Measurements from ENCODE around the gene TUT1.

The TUT1 gene

GRCh38 chr11:62556875-62557631 lies 34.3 kb downstream of the TUT1 start:
- Histone ChIP-seq H3K9me3 (ENCODE audit: severe bottlenecking) (no peaks in the 10 kb centered on the region), H3K27me3 (ENCODE audit: insufficient read depth, low read depth, severe bottlenecking) (no peaks in the 10 kb centered on the region), H3K36me3 (peaks cover 53% of the 10 kb centered on the region), H3K27ac (no peak overlapping the region), H3K4me3 (ENCODE audit: low read depth, low read length) (no peak overlapping the region)
- DNase-seq, result no peak
- no peak for TF ChIP-seq CTCF (IDR thresholded peaks at IDR 0.05; ENCODE audit: low read depth, low read length)

DNA sequence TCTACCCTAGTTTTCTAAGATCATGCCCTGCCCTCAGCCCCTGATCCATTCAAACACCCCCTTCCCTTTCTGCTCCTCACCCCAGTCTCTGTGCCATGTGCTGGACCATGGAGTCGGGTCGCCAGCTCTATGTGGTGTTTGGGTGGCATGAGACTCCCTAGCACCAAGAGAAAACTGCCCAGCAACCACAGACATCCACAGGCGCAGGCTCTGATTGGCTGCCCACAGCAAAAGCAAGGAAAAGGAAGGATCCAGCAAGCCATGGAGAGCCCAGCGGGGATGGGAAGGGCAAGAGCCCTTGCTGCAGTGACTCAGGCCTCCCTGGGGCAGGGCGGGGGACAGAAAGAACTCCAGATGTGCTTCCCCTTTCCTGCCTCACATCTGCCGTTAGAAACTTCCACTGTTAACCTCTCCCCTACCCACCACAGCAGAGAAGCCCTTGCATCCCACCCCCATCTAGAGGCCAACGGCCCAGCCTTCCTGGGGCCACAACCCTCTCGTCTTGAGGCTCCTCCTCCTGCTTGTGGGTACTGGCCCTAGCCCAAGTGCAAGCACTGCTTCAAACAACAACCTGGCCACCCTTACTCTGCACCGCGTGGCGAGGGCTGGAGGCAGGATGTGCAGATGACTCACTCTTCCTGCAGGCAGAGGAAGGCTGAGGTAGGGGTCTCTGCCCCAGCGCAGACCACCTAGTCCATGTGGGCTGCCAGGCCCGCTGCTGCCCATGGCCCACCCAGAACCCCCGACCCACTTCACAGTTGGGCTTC lies 35.0 kb downstream of the TUT1 start:
- H3K4me3 ChIP-seq (ENCODE audit: low read depth, low read length), result no peak overlapping the region
- DNase-seq, result peak; percentile 78
- no peak for TF ChIP-seq CTCF (IDR thresholded peaks at IDR 0.05; ENCODE audit: low read depth, low read length)
- no peak overlapping the region for H3K27ac ChIP-seq
- H3K36me3 ChIP-seq, result peaks cover 52% of the 10 kb centered on the region
- no peaks in the 10 kb centered on the region for H3K27me3 ChIP-seq (ENCODE audit: insufficient read depth, low read depth, severe bottlenecking)
- no peaks in the 10 kb centered on the region for H3K9me3 ChIP-seq (ENCODE audit: severe bottlenecking)

- Histone ChIP-seq H3K27ac (no peak overlapping the region; the same call in 1 of the 2 replicates), H3K27me3 (ENCODE audit: insufficient read depth, low read depth, severe bottlenecking) (no peaks in the 10 kb centered on the region), H3K4me3 (ENCODE audit: low read depth, low read length) (no peak overlapping the region), H3K36me3 (peaks cover 46% of the 10 kb centered on the region), H3K9me3 (ENCODE audit: severe bottlenecking) (no peaks in the 10 kb centered on the region)
- TF ChIP-seq CTCF (IDR thresholded peaks at IDR 0.05; ENCODE audit: low read depth, low read length), result no peak
- DNase-seq, result no peak
Measured at GRCh38 chr11:62555464-62556107, 35.7 kb downstream of the TUT1 start.

GRCh38 chr11:62554387-62555167 lies 36.7 kb downstream of the TUT1 start:
- H3K9me3 ChIP-seq (ENCODE audit: severe bottlenecking), result no peaks in the 10 kb centered on the region
- H3K27ac ChIP-seq, result peak overlapping the region; percentile 94; the same call in 1 of the 2 replicates
- TF ChIP-seq CTCF (IDR thresholded peaks at IDR 0.05; ENCODE audit: low read depth, low read length), result no peak
- no peaks in the 10 kb centered on the region for H3K27me3 ChIP-seq (ENCODE audit: insufficient read depth, low read depth, severe bottlenecking)
- no peak for DNase-seq
- peaks cover 36% of the 10 kb centered on the region for H3K36me3 ChIP-seq
- no peak overlapping the region for H3K4me3 ChIP-seq (ENCODE audit: low read depth, low read length)

DNA sequence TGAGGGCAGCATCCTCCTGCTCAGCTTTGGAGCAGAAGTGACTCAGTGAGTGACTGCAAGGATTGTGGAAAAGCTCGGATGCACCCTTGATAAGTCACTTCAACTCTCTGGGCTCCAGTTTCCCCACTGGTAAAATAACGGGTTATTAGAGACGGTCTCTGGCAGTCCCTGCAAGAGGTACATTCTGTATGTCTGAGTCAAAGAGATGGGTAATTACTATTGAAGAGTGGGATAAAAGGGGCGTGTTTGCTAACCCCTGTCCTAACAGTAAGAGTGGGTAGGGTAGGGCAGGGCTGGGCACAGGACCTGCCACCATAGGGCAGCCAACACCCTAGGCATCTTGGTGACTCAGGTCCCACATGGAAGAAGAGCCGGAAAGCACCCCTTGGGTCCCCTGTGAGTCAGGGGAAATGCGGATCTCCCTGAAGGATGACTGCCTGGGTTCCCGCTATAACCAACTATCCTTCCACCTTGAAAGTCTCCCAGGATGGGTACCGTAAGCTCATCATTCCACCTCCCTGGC lies 37.4 kb downstream of the TUT1 start:
- Histone ChIP-seq H3K27me3 (ENCODE audit: insufficient read depth, low read depth, severe bottlenecking) (no peaks in the 10 kb centered on the region), H3K36me3 (peaks cover 29% of the 10 kb centered on the region), H3K27ac (peak overlapping the region; percentile 94), H3K9me3 (ENCODE audit: severe bottlenecking) (no peaks in the 10 kb centered on the region), H3K4me3 (ENCODE audit: low read depth, low read length) (no peak overlapping the region)
- no peak for TF ChIP-seq CTCF (IDR thresholded peaks at IDR 0.05; ENCODE audit: low read depth, low read length)
- DNase-seq, result no peak

Measured in WERI-Rb-1 (cell line).